Colonic mucosa (tissue), 4 donors: ENCODE results near the gene ATXN2L. TPM values are rescaled to one million over a fixed set of nuclear protein-coding genes. Genes with fewer than 3 reads are reported as not detected.

ENCODE experiments used
- DNase-seq: peaks from one replicate; pipeline ENCODE4 v3.0.0-alpha.2; 2020
- H3K27ac ChIP-seq: fragments of 200-600 bp; one replicate; pipeline ENCODE4 v1.8.0; 2021
- H3K27me3 ChIP-seq: fragments of 200-600 bp; one replicate; pipeline ENCODE4 v1.8.0; 2021
- H3K36me3 ChIP-seq: fragments of 200-600 bp; one replicate; pipeline ENCODE4 v1.8.0; 2021
- H3K4me1 ChIP-seq: fragments of 200-600 bp; one replicate; pipeline ENCODE4 v1.8.0; 2021; ENCODE audit warnings: mild to moderate bottlenecking
- H3K4me3 ChIP-seq: fragments of 200-600 bp; one replicate; pipeline ENCODE4 v1.8.0; 2021
- H3K9ac ChIP-seq, 2 donors: one replicate each; pipeline ENCODE4 v1.7.0; 2013; ENCODE audit warnings: control low read depth in 2 of 2, low read depth in 2 of 2, low read length in 2 of 2
- H3K9me3 ChIP-seq: fragments of 200-600 bp; one replicate; pipeline ENCODE4 v1.8.0; 2021
- intact Hi-C: fragments of 100-400 bp; cut with DNase I; formaldehyde crosslinking; loops from one replicate; pipeline ENCODE4 v1.14.1; 2022
- total RNA-seq, 2 donors: library from RNA; stranded (reverse); fragmentation: NEBNext Ultra II Directional in 1 of 2; extraction: Animal tissue kit (Norgen Biotek cat#: 25700) in 1 of 2; gene quantifications; one replicate each; pipeline ENCODE4 v1.2.1, GENCODE V29; 2021
- TF ChIP-seq, protein P1 (sequence below): fragments of 200-600 bp; IDR thresholded peaks from one replicate; pipeline ENCODE4 v1.8.0; 2022; ENCODE audit warnings: antibody characterized with exemption, mild to moderate bottlenecking
- donor health status: healthy.
- donor health status: DM: no; HTN: no; CAD: no.
- donor health status: DM: no; HTN: no; CAD: no.

ATXN2L gene
- total RNA-seq, 2 donors from 2014 or later = 85.3 to 134 TPM

GRCh38 chr16:28829747-28830146, 6.9 kb downstream of the ATXN2L start:
- Histone ChIP-seq H3K9ac (no peak overlapping the region), H3K27me3 (no peaks in the 10 kb centered on the region), H3K4me1 (peaks cover 8% of the 10 kb centered on the region), H3K9me3 (no peaks in the 10 kb centered on the region), H3K36me3 (peaks cover 56% of the 10 kb centered on the region), H3K27ac (no peak overlapping the region), H3K4me3 (no peak overlapping the region)
- TF ChIP-seq, protein P1, sequence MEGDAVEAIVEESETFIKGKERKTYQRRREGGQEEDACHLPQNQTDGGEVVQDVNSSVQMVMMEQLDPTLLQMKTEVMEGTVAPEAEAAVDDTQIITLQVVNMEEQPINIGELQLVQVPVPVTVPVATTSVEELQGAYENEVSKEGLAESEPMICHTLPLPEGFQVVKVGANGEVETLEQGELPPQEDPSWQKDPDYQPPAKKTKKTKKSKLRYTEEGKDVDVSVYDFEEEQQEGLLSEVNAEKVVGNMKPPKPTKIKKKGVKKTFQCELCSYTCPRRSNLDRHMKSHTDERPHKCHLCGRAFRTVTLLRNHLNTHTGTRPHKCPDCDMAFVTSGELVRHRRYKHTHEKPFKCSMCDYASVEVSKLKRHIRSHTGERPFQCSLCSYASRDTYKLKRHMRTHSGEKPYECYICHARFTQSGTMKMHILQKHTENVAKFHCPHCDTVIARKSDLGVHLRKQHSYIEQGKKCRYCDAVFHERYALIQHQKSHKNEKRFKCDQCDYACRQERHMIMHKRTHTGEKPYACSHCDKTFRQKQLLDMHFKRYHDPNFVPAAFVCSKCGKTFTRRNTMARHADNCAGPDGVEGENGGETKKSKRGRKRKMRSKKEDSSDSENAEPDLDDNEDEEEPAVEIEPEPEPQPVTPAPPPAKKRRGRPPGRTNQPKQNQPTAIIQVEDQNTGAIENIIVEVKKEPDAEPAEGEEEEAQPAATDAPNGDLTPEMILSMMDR = no peak
- DNase-seq = no peak
- intact Hi-C loops = loop anchor here (10.0 kb wide), 1 partner anchor 115 kb away; no protein-coding TSS in a partner anchor

DNA sequence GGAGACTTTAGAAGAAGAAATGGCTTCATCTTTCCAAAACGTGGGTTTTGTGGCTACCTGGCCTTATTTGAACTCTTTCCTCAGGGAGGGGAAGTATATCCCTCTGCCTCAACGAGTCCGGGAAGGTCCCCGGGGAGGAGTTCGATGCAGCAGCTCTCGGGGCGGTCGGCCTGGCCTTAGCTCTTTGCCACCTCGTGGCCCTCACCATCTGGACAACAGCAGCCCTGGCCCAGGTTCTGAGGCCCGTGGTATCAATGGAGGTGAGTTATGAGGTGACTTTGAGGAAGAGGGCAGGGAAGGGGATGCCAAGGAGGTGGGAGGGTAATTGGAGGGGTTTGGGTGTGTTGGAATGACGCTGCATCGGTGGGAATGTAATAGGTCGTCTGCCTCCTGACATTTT, 7.7 kb downstream of the ATXN2L start:
- H3K9me3 ChIP-seq = no peaks in the 10 kb centered on the region
- DNase-seq = no peak
- no peak overlapping the region for H3K9ac ChIP-seq
- H3K27ac ChIP-seq = no peak overlapping the region
- H3K4me3 ChIP-seq = no peak overlapping the region
- H3K36me3 ChIP-seq = peaks cover 64% of the 10 kb centered on the region
- intact Hi-C loops = no loop called here
- H3K4me1 ChIP-seq = no peaks in the 10 kb centered on the region
- H3K27me3 ChIP-seq = no peaks in the 10 kb centered on the region
- TF ChIP-seq, protein P1 = no peak

- intact Hi-C loops = no loop called here
- H3K36me3 ChIP-seq = peaks cover 55% of the 10 kb centered on the region
Measured at GRCh38 chr16:28834349-28834748, 11.6 kb downstream of the ATXN2L start.

GRCh38 chr16:28834873-28835863, 12.4 kb downstream of the ATXN2L start:
- no peak for DNase-seq
- intact Hi-C loops = no loop called here
- no peaks in the 10 kb centered on the region for H3K27me3 ChIP-seq
- no peaks in the 10 kb centered on the region for H3K9me3 ChIP-seq
- no peak overlapping the region for H3K9ac ChIP-seq
- no peak overlapping the region for H3K27ac ChIP-seq
- no peaks in the 10 kb centered on the region for H3K4me1 ChIP-seq
- TF ChIP-seq, protein P1 = no peak
- peaks cover 50% of the 10 kb centered on the region for H3K36me3 ChIP-seq
- H3K4me3 ChIP-seq = no peak overlapping the region

More at GRCh38 chr16:28834349-28834748, 11.6 kb downstream of the ATXN2L start:
- H3K4me3 ChIP-seq = no peak overlapping the region
- no peaks in the 10 kb centered on the region for H3K27me3 ChIP-seq
- no peaks in the 10 kb centered on the region for H3K9me3 ChIP-seq
- H3K9ac ChIP-seq = no peak overlapping the region
- TF ChIP-seq, protein P1 = no peak
- DNase-seq = no peak
- H3K4me1 ChIP-seq = no peaks in the 10 kb centered on the region
- no peak overlapping the region for H3K27ac ChIP-seq

GRCh38 chr16:28835864-28836760, 13.3 kb downstream of the ATXN2L start:
- Histone ChIP-seq H3K27ac (no peak overlapping the region), H3K9ac (no peak overlapping the region), H3K9me3 (no peaks in the 10 kb centered on the region), H3K27me3 (no peaks in the 10 kb centered on the region), H3K4me1 (no peaks in the 10 kb centered on the region), H3K36me3 (peaks cover 41% of the 10 kb centered on the region), H3K4me3 (no peak overlapping the region)
- DNase-seq = no peak
- TF ChIP-seq, protein P1 = no peak
- intact Hi-C loops = no loop called here
